Hepatocyte (in vitro differentiated cells): ENCODE measurements around the gene SFN. TPM values are rescaled to one million over a fixed set of nuclear protein-coding genes. Genes with fewer than 3 reads are reported as not detected.

Experiments used
- DNase-seq: peaks from one replicate; pipeline ENCODE4 v3.0.0-alpha.2; 2016; ENCODE audit warnings: low spot score
- H2AFZ ChIP-seq: fragments of 200-600 bp; sonication (generic); 2 replicates; pipeline ENCODE4 v1.6.0; 2016; ENCODE audit warnings: antibody characterized with exemption, mild to moderate bottlenecking
- H3K27ac ChIP-seq: fragments of 200-600 bp; sonication (generic); 2 replicates; pipeline ENCODE4 v1.5.1; 2016; ENCODE audit warnings: mild to moderate bottlenecking
- H3K27me3 ChIP-seq: fragments of 200-600 bp; sonication (generic); 2 replicates; pipeline ENCODE4 v1.6.1; 2016
- H3K36me3 ChIP-seq: fragments of 200-600 bp; sonication (generic); replicated peaks from 2 replicates; pipeline ENCODE4 v1.5.1; 2016; ENCODE audit warnings: low read depth; ENCODE audit not compliant: insufficient read depth
- H3K4me1 ChIP-seq: fragments of 200-600 bp; sonication (generic); 2 replicates; pipeline ENCODE4 v1.5.1; 2016; ENCODE audit warnings: mild to moderate bottlenecking, moderate library complexity; ENCODE audit not compliant: insufficient read depth
- H3K4me2 ChIP-seq: fragments of 200-600 bp; sonication (generic); 2 replicates; pipeline ENCODE4 v1.6.0; 2016
- H3K4me3 ChIP-seq: fragments of 200-600 bp; sonication (generic); 2 replicates; pipeline ENCODE4 v1.5.1; 2016; ENCODE audit warnings: mild to moderate bottlenecking
- H3K79me2 ChIP-seq: fragments of 200-600 bp; sonication (generic); 2 replicates; pipeline ENCODE4 v1.6.0; 2017; ENCODE audit warnings: mild to moderate bottlenecking
- H3K9me2 ChIP-seq: fragments of 200-600 bp; sonication (generic); replicated peaks from 2 replicates; pipeline ENCODE4 v1.6.0; 2017; ENCODE audit warnings: mild to moderate bottlenecking; ENCODE audit not compliant: insufficient read depth
- H3K9me3 ChIP-seq: fragments of 200-600 bp; sonication (generic); 2 replicates; pipeline ENCODE4 v1.5.1; 2016; ENCODE audit warnings: low read depth, mild to moderate bottlenecking
- H4K20me1 ChIP-seq: fragments of 200-600 bp; sonication (generic); 2 replicates; pipeline ENCODE4 v1.6.0; 2016; ENCODE audit warnings: mild to moderate bottlenecking; ENCODE audit not compliant: insufficient read depth, poor library complexity, severe bottlenecking
- EZH2 ChIP-seq: fragments of 200-600 bp; sonication (generic); IDR thresholded peaks from 2 replicates; pipeline ENCODE4 v1.6.1; 2016; ENCODE audit warnings: antibody characterized with exemption, mild to moderate bottlenecking, borderline replicate concordance
- EZH2phosphoT487 ChIP-seq: fragments of 200-600 bp; sonication (generic); IDR thresholded peaks from one replicate; pipeline ENCODE4 v1.6.1; 2018; ENCODE audit warnings: antibody characterized with exemption, mild to moderate bottlenecking, low read depth, moderate library complexity; ENCODE audit not compliant: unreplicated experiment, severe bottlenecking
- WGBS: methylation state at CpG from one replicate; pipeline ENCODE4 v1.1.6; 2016; ENCODE audit warnings: low lambda C conversion rate; ENCODE audit errors: missing lambda C conversion rate; 5-methylcytosine and 5-hydroxymethylcytosine counted together
- polyA plus RNA-seq: library from polyadenylated mRNA; unstranded; fragments of >200 nt; fragmentation: Nextera tagmentation; extraction: Ambion mirVana; gene quantifications from 2 replicates; pipeline ENCODE4 v1.2.1, GENCODE V29; 2016
- total RNA-seq: library from RNA; depleted of rRNA; stranded (reverse); fragments of >200 nt; gene quantifications from 2 replicates; pipeline ENCODE4 v1.2.3, GENCODE V29; 2014
- TF ChIP-seq, protein P1 (sequence below): fragments of 200-600 bp; sonication (generic); IDR thresholded peaks from 2 replicates; pipeline ENCODE4 v1.5.1; 2016; ENCODE audit warnings: antibody characterized with exemption, mild to moderate bottlenecking; ENCODE audit not compliant: poor library complexity

The SFN gene
- total RNA-seq = 2.5 and 3.4 TPM in 2 replicates
- 7.3 and 8.5 TPM in 2 replicates for polyA plus RNA-seq

DNA sequence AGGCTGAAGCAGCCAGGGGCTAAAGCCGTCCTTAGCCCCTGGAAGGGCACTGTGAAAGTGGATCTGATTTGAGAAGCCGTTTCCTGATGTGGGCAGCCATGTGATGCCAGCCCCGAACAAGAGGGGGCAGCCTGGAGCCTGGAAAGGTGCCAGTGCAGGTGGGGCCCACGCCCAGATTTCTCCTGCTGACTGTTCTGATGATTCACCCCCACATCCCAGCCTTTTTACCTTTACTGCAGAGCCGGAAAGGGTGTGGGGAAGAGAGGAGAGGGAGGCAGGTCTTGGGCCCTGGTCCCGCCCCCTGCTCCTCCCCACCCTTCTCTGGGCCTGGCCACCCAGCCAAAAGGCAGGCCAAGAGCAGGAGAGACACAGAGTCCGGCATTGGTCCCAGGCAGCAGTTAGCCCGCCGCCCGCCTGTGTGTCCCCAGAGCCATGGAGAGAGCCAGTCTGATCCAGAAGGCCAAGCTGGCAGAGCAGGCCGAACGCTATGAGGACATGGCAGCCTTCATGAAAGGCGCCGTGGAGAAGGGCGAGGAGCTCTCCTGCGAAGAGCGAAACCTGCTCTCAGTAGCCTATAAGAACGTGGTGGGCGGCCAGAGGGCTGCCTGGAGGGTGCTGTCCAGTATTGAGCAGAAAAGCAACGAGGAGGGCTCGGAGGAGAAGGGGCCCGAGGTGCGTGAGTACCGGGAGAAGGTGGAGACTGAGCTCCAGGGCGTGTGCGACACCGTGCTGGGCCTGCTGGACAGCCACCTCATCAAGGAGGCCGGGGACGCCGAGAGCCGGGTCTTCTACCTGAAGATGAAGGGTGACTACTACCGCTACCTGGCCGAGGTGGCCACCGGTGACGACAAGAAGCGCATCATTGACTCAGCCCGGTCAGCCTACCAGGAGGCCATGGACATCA, at the start of gene SFN:
Gene SFN (plus strand): TSS at position 369 of the 904 bp plus-strand sequence. CDS start 64 bp downstream, at position 433.
- no peaks in the 10 kb centered on the region for H3K9me2 ChIP-seq
- peaks cover 13% of the 10 kb centered on the region for H3K4me1 ChIP-seq
- H3K27ac ChIP-seq = peak within 1 kb of the TSS; percentile 84
- H3K79me2 ChIP-seq = no peaks in the 10 kb centered on the region
- TF ChIP-seq, protein P1, sequence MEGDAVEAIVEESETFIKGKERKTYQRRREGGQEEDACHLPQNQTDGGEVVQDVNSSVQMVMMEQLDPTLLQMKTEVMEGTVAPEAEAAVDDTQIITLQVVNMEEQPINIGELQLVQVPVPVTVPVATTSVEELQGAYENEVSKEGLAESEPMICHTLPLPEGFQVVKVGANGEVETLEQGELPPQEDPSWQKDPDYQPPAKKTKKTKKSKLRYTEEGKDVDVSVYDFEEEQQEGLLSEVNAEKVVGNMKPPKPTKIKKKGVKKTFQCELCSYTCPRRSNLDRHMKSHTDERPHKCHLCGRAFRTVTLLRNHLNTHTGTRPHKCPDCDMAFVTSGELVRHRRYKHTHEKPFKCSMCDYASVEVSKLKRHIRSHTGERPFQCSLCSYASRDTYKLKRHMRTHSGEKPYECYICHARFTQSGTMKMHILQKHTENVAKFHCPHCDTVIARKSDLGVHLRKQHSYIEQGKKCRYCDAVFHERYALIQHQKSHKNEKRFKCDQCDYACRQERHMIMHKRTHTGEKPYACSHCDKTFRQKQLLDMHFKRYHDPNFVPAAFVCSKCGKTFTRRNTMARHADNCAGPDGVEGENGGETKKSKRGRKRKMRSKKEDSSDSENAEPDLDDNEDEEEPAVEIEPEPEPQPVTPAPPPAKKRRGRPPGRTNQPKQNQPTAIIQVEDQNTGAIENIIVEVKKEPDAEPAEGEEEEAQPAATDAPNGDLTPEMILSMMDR = peak; percentile 34
- no peak for TF ChIP-seq EZH2
- H3K36me3 ChIP-seq = no peaks in the 10 kb centered on the region
- WGBS = 88% methylated on average over 37 of the region's 37 CpGs
- H2AFZ ChIP-seq = peak within 1 kb of the TSS; percentile 46
- H3K27me3 ChIP-seq = no peaks in the 10 kb centered on the region
- no peaks in the 10 kb centered on the region for H3K9me3 ChIP-seq
- H4K20me1 ChIP-seq = no peaks in the 10 kb centered on the region
- peak; percentile 84 for DNase-seq
- peak within 1 kb of the TSS; percentile 95 for H3K4me2 ChIP-seq
- no peak within 1 kb of the TSS for H3K4me3 ChIP-seq

DNA sequence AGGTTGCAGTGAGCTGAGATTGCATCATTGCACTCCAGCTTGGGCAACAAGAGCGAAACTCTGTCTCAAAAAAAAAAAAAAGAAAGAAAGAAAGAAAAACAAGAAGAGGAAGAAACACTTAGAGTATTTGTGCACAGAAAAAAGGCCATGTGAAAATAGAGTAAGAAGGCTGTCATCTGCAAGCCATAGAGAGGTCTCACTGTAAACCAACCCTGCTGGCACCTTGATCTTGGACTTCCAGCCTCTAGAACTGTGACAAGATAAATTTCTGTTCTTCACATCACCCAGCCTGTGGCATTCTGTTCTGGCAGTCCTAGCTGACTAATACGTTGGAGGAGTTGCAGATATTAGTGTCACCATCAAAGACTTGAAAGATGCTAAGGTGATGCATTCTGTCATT, 48.6 kb upstream of the SFN start:
- Histone ChIP-seq H4K20me1 (no peaks in the 10 kb centered on the region), H3K27ac (no peak overlapping the region), H3K9me2 (no peaks in the 10 kb centered on the region), H3K4me2 (no peak overlapping the region), H3K79me2 (no peaks in the 10 kb centered on the region), H3K9me3 (no peaks in the 10 kb centered on the region), H3K36me3 (no peaks in the 10 kb centered on the region), H3K4me1 (no peaks in the 10 kb centered on the region), H2AFZ (no peak overlapping the region), H3K27me3 (no peaks in the 10 kb centered on the region), H3K4me3 (no peak overlapping the region)
- DNase-seq = no peak
- WGBS = 98% methylated on average over 2 of the region's 2 CpGs
- TF ChIP-seq, protein P1 = no peak
- TF ChIP-seq EZH2phosphoT487 = no peak

DNA sequence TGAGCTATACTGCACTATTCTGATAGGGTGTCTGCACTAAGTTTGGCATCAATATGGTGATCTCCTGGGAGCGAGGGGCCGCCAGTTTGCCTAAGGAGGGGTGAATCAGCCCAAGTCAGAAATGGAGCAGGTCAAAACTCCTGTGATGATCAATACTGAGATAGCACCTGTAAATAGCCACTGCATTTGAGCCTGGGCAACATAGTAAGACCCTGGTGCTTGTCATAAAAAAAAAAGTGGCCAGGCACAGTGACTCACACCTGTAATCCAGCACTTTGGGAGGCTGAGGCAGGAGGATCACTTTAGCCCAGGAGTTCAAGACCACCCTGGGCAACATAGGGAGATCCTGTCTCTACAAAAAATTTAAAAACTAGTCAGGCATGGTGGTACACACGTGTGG, 48.1 kb upstream of the SFN start:
- 90% methylated on average over 3 of the region's 3 CpGs for WGBS
- Histone ChIP-seq H3K4me3 (no peak overlapping the region), H3K36me3 (no peaks in the 10 kb centered on the region), H3K79me2 (no peaks in the 10 kb centered on the region), H3K4me1 (no peaks in the 10 kb centered on the region), H3K9me3 (no peaks in the 10 kb centered on the region), H3K27ac (no peak overlapping the region), H3K9me2 (no peaks in the 10 kb centered on the region), H4K20me1 (no peaks in the 10 kb centered on the region), H3K4me2 (no peak overlapping the region), H2AFZ (no peak overlapping the region), H3K27me3 (no peaks in the 10 kb centered on the region)
- no peak for DNase-seq
- TF ChIP-seq, protein P1 = no peak
- TF ChIP-seq EZH2 = no peak
- TF ChIP-seq EZH2phosphoT487 = no peak
